NCI-H510A treated with DMSO at 0.1 percent for 48 hours (cell line): ENCODE data around the gene DDIT4L.
"Not testable (repeated sequence)": the region's sequence is repeated elsewhere in the genome, so short reads cannot be mapped to it uniquely, and the experiment has no call there.

Experiments
- DNase-seq: peaks from one replicate; lab custom pipeline; 2025; lab: John Stamatoyannopoulos, UW

DDIT4L gene

DNA sequence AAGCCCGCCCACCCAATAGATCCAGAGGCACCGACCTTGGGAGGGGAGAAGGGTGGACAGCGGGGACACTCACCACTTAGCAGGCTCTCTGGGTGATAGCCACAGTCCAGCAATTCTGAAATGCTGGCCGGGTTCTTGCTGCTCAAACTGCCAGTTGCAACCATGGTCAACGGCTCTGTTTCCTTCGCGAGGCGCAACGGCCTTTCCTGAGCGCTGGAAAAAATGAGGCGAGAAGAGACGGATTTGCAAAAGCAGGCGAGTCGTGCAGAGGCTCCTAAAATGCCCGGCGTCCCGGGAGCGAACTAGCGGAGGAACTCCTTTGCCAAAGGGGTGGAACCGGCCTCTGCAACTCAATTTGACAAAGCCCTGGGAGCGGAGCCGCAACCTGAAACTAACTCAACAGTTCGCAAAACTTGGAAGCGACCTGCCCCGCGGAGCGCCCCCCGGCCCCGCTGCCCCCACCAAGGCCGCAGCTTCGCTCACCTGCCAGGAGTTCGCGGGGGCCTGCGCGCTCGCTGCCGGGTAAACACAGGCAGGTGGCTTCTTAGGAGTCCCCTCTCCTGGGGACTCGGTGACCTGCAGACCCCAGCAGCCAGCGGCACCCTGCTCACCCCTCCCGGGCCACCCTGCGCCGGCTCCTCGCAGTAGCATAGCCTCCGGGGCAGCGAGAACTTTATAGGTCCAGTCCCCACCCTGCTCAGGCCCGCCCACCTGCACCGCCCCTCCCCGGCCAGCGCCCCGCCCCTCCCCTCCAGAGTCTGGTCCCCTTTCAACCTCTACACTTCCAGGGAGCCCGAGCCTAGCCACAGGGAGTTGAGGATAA is at the start of gene DDIT4L:
DDIT4L (minus strand) TSS at position 649 of the 823 bp plus-strand sequence; CDS start at position 164, 485 bp downstream.
- no peak for DNase-seq

DNA sequence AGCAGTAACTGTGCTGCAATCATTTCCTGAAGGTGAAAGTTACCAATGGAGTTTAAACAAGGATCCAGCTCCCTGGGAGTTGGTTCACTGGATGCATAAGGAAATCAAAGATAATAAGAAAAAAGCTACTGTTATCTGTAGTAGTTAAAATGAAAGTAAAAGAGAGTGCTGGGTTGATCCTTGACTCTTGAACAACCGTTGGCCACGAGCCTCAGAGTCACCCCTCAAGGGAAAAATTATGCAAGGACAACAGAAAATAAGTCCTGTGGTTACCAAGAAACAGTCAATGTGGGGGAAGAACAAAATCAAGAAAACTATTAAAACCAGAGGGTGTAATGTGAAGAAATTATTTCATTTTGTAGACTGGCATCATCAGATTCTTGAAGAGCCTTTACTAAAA is 49.7 kb upstream of the DDIT4L start:
- no peak for DNase-seq

- DNase-seq: no peak
Observed at GRCh38 chr4:100224721-100225120, 34.5 kb upstream of the DDIT4L start.

DNA sequence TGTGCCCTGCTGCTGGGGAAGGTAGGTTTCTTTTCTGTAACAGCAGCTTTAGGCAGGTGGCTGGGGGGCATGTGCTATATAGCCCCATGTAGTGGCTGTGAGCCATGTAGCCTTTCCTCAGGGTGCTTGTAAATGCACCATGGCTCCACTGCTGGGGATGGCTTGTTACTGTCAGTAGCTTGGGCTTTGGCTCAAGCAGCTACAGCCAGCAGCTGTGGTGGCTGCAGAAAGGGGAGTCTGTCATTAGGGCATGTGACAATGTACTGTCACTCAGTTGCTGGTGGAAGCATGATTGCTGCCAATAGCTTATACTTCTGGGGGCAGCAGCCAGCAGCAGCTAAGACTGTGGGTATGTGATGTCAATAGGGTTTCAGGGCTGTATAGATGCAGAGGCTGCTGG is 33.9 kb upstream of the DDIT4L start:
- no peak for DNase-seq

DNA sequence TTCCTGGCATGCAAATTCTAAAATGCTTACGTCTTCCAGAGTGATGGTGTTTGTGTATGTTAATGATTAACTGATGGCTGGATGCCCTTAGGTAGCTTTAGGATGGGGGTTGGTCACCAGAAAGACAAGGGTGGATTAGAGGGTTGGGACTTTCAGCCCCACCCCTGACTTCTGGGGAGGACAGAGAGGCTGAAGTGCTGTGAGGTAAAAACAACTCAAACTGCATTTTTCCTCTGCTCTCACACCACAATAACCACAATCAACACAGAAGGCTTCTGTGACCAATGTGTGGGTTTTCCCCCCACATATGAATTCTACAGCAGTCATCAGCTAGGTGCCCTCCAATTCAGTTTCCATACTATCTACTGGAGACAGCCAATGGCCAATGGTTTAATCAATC is 18.7 kb upstream of the DDIT4L start:
- DNase-seq: no peak

DNA sequence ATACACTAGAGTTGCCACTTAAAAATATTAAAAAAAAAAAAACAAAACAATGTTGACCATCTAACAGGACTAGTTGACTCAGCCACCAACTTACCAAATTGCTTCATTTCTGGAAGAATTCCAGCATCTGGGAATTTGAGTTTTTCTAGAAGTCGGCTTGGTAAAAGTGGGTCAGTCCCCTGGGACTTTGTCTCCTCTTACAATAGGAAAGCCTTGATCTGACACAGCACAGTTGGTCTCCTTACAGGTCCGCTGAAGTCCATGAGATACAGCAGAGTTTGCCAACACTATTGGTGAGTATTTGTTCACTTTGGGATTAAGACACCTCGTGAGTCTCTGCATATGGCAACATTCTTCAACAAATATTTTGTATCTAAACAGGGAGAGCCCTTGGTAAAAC is 18.2 kb upstream of the DDIT4L start:
- no peak for DNase-seq

DNA sequence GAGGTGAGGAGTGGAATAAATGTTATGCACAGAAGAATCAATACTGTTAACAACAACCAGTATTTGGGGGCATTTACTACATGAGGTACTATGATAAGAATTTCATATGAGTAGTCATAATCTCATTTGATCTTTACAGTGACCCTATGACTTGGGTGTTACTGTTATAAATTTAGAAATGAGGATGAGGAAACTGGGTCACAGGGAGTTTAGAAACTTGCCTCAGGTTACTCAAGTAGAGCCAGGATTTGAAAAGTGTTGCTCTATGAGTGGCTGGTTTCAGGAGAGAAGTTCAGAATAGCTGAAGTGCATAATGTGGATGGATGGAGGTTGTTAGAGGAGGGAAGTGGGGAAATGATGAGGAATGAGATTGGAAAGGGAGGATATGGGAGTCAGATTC is 16.6 kb upstream of the DDIT4L start:
- DNase-seq: no peak

GRCh38 chr4:100198061-100198460 is 7.8 kb upstream of the DDIT4L start:
- DNase-seq: no peak

- not testable (repeated sequence) for DNase-seq
Observed at GRCh38 chr4:100196388-100197071, 6.3 kb upstream of the DDIT4L start.

DNA sequence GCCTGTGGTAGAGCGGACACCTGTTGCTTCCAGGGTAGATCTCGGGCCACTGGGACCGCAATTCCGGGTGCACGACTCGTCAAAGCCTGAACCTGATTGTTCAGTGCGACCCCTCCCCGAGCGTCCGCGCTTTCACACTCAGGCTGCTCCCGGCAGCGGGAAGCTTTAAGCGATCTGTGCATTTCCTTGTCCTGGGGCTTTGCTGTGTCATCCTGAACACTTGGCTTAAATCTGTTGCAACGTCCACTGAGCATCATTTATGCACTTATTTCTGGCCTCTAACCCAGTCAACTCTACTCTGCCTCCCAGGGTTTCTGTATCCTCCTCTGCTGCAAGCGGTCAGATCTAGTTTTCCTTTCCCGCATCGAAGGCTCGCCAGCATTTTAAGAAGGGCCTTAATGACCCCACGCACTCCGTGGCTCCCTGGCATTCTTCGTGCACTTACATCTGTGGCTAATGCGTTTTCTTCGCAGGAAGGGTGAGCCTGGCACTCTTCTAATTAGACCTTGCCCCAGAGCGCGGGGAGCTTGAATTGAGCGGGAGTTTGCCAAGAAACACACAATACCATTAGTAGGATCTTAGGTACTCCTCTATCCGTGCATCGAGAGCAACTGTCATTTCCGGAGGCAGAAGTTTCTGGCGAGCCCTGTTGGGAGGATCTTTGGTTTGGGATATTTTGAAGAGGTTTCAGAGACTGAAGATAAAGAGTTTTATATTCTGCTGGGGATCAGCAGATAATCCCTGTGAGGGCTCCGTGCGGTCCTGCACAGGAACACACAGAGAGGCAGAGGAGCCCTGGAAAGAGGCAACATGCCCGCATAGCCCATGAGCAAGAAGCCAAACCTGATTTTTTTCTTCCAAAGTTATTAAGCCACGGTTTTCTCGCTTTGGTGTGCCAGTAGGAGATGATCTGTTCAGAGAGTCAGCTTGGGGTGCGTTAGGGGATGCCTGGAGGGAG is 654 bp upstream of the DDIT4L start:
- no peak for DNase-seq

GRCh38 chr4:100188829-100189228 is 1.4 kb downstream of the DDIT4L start:
- DNase-seq: peak; percentile 21

GRCh38 chr4:100187781-100188180 is 2.5 kb downstream of the DDIT4L start:
- DNase-seq: no peak

GRCh38 chr4:100184787-100185186 is 5.5 kb downstream of the DDIT4L start:
- no peak for DNase-seq

- DNase-seq: no peak
Observed at GRCh38 chr4:100177855-100178254, 12.4 kb downstream of the DDIT4L start.

- no peak for DNase-seq
Observed at GRCh38 chr4:100177126-100177525, 13.1 kb downstream of the DDIT4L start.

DNA sequence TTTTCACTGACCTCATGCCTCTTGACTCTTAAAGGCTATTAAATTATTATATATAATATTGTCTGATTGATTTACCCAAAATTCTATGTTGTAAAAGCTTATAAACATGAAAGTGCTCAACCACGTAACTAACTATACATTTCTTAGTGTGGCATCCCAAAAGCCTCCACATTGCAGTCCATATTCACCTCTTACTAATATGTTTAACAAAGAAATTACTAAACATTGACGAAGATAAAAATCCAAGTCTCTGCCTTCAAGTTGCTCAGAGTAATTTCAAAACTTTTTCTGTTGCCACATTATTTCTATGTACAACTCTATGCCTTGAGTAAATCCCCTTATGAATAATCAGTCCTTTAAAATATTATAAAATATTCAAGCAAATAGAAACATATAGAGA is 14.4 kb downstream of the DDIT4L start:
- DNase-seq: no peak

DNA sequence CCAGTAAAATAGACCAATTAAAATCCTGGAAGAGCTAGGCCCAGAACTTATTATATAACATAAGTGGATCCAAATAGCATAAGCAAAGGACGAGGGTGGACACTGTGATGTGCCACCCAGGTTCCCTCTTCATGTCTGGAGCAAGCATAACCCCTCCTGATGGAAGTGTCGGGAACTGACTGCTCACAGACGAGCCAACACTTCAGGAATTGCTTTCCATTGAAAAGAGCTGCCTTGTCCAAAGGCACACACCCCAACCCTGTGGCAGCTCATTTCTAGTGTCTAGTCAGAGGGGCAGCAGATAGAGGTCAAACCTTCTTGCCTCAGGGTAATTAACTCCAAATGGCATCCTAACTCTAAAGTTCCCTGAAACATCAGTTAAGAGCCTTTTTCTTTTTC is 15.3 kb downstream of the DDIT4L start:
- DNase-seq: no peak

- DNase-seq: no peak
Observed at GRCh38 chr4:100170986-100171385, 19.3 kb downstream of the DDIT4L start.

GRCh38 chr4:100169491-100170485 is 20.5 kb downstream of the DDIT4L start:
- no peak for DNase-seq

- no peak for DNase-seq
Observed at GRCh38 chr4:100168521-100168920, 21.7 kb downstream of the DDIT4L start.
